HFF-Myc (cell line): ENCODE data around the gene MYO3A.

ENCODE experiments used
- DNase-seq: peaks from one replicate; pipeline ENCODE4 v3.0.0-alpha.2; 2011; ENCODE audit warnings: low read depth; ENCODE audit errors: extremely low read depth
- H3K4me3 ChIP-seq: replicated peaks from 2 replicates; pipeline ENCODE4 v1.5.1; 2011; ENCODE audit warnings: low read depth, mild to moderate bottlenecking, control low read depth, low read length
- TF ChIP-seq, protein P1 (sequence below): IDR thresholded peaks from 2 replicates; pipeline ENCODE4 v1.5.1; 2012; ENCODE audit warnings: mild to moderate bottlenecking, low read depth, low read length, control low read depth; ENCODE audit errors: missing control alignments

The MYO3A gene

DNA sequence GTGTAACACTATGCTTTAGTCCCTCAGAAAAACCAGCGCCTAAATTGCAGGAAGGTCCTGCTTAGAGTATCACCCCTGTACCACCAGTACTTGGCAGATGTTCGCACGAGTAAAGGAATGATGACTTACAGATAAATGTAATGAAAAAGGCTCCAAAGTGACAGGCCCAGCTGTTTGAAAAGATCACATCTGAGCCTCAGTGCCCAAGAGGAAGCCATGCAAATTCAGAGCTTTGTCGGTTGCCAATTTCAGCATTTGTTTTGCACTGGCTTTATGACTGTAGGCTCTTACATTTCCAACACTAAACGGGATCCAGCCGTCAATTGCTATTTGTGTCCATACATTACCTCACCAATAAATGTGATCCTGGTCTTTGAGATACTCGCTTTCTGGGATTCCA, 222.0 kb downstream of the MYO3A start:
- H3K4me3 ChIP-seq = no peak overlapping the region
- no peak for DNase-seq
- TF ChIP-seq, protein P1, sequence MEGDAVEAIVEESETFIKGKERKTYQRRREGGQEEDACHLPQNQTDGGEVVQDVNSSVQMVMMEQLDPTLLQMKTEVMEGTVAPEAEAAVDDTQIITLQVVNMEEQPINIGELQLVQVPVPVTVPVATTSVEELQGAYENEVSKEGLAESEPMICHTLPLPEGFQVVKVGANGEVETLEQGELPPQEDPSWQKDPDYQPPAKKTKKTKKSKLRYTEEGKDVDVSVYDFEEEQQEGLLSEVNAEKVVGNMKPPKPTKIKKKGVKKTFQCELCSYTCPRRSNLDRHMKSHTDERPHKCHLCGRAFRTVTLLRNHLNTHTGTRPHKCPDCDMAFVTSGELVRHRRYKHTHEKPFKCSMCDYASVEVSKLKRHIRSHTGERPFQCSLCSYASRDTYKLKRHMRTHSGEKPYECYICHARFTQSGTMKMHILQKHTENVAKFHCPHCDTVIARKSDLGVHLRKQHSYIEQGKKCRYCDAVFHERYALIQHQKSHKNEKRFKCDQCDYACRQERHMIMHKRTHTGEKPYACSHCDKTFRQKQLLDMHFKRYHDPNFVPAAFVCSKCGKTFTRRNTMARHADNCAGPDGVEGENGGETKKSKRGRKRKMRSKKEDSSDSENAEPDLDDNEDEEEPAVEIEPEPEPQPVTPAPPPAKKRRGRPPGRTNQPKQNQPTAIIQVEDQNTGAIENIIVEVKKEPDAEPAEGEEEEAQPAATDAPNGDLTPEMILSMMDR = no peak

DNA sequence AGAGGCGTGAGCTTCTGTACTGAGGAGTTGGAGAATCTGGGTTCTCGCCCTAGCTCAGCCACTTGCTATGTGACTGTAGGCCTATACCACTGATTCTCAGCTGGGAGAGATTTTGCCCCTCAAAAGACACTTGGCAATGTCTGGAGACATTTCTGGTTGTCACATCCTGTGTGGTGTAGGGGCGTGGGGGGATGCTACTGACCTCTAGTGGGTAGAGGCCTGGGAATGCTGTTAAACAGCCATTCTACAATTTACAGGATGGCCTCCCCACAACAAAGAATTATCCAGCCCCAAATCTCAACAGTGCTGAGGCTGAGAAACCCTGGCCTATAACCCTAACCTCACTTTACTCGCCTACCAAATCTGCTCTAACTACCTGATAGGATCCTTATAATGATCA, 223.7 kb downstream of the MYO3A start:
- DNase-seq = no peak
- TF ChIP-seq, protein P1 = no peak
- no peak overlapping the region for H3K4me3 ChIP-seq

DNA sequence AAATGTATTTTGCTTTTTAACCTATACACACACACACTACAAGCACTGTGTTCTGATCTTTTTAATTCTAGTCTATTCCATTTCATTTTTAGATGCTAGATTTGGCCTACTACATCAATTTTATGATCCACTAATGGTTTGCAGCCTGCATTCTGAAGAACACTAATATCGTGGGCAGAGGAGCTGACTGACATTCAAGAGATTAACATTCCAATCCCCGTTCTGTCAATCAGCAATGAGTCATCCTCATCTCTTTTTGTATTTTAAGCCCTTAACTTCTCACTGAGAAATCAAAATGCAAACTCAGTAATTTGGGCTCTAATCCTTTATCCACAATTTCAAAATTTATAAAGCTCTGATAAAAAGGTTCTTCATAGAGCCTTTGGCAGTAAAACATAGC, 235.4 kb downstream of the MYO3A start:
- H3K4me3 ChIP-seq = no peak overlapping the region
- TF ChIP-seq, protein P1 = no peak
- DNase-seq = no peak

DNA sequence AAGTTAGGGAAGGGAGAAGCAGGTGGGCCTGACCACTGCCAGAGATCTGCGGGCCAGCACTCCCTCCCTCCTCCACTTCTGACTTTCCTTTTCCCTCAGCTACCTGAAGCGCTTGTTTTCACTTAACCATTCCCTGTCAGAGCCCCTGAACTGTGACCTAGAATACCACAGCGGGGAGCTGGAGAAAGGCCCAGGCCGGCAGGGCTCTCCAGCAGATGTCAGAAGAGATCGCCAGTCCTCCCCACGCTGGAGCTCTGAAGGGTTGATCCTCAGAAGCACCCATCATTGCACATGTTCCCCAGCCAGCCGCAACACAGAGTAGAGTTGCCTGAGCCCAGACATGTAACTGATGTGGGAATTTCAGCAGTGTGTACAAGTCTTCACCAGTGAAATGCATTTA, 238.1 kb downstream of the MYO3A start:
- no peak for DNase-seq

DNA sequence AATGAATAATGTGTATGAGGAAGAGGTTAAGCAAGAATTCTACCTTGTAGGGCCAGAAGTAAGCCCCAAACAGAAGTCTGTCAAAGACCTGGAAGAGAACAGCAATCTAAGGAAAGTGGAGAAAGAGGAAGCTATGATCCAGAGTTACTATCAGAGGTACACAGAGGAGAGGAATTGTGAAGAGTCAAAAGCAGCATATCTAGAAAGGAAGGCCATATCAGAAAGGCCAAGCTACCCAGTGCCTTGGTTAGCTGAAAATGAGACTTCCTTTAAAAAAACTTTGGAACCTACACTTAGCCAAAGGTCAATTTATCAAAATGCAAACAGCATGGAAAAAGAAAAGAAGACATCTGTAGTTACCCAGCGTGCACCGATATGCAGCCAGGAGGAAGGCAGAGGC, 239.8 kb downstream of the MYO3A start:
- H3K4me3 ChIP-seq = no peak overlapping the region
- TF ChIP-seq, protein P1 = no peak
- DNase-seq = no peak

More for the DNA sequence above, 238.1 kb downstream of the MYO3A start:
- no peak overlapping the region for H3K4me3 ChIP-seq
- TF ChIP-seq, protein P1 = no peak

DNA sequence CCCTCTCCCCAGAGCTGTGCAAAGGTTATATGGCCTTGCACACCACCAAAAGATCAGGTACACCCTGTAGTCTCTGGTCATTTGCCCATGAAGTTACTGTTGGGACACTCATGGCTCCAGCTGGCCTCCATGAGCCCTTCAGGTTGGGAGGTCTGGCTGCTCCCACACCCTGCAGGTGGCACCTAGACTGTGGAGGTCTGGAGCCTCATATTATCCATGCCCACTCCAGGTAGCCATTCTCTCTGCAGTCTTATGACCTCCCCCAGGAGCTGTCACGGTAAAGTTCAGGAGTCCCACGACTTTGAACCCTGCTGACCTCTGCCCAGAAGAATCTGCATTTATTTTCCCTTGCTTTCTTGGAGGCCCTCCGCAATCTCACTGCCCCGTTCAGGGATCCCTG, 243.3 kb downstream of the MYO3A start:
- TF ChIP-seq, protein P1 = no peak
- DNase-seq = no peak
- H3K4me3 ChIP-seq = no peak overlapping the region

DNA sequence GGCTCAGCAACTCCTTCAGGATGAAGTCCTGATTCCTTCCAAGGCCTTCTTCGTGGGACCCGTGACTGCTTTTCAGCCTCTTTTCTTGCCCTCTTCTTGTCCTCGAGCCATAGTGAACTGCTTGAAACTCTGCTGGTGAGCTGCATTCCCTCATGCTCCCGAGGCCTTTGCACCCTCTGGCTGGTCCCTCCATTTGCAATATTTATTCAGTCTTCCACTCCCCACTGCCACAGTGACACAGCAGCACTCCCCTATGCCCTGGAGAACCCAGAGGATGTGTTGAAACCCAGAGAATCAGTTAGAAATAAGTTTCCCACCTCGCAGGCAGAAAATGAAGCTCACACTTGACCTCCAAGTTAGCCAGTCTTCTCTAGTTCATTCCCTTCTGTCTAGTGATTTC, 260.2 kb downstream of the MYO3A start:
- no peak overlapping the region for H3K4me3 ChIP-seq
- no peak for DNase-seq
- TF ChIP-seq, protein P1 = no peak
